ENCODE measurements around the gene BARHL2. TPM values are rescaled to one million over a fixed set of nuclear protein-coding genes. Genes with fewer than 3 reads are reported as not detected.

The BARHL2 gene
- total RNA-seq, 1 donor from 2014 or later, result not detected

GRCh38 chr1:90710579-90711536 is 6.2 kb downstream of the BARHL2 start:
- no peak for DNase-seq (ENCODE audit: low read depth in 2 of 2)

GRCh38 chr1:90709535-90709934 is 7.6 kb downstream of the BARHL2 start:
- DNase-seq (ENCODE audit: low read depth in 2 of 2), result no peak

- no peak for DNase-seq (ENCODE audit: low read depth in 2 of 2)
These were observed 8.3 kb downstream of the BARHL2 start for GRCh38 chr1:90708826-90709225.

- DNase-seq (ENCODE audit: low read depth in 2 of 2), result no peak
These were observed 8.8 kb downstream of the BARHL2 start for GRCh38 chr1:90708236-90708786.

- peak in 1 of 2 donors; percentile 40 for DNase-seq (ENCODE audit: low read depth in 2 of 2)
These were observed 9.8 kb downstream of the BARHL2 start for GRCh38 chr1:90707363-90707710.

GRCh38 chr1:90706437-90707362 is 10.4 kb downstream of the BARHL2 start:
- no peak for DNase-seq (ENCODE audit: low read depth in 2 of 2)

GRCh38 chr1:90705956-90706355 is 11.1 kb downstream of the BARHL2 start:
- DNase-seq (ENCODE audit: low read depth in 2 of 2), result no peak

- DNase-seq (ENCODE audit: low read depth in 2 of 2), result no peak
These were observed 12.3 kb downstream of the BARHL2 start for GRCh38 chr1:90704817-90705216.

- no peak for DNase-seq (ENCODE audit: low read depth in 2 of 2)
These were observed 22.3 kb downstream of the BARHL2 start for GRCh38 chr1:90694846-90695245.

- no peak for DNase-seq (ENCODE audit: low read depth in 2 of 2)
These were observed 29.4 kb downstream of the BARHL2 start for GRCh38 chr1:90687747-90688146.

- no peak for DNase-seq (ENCODE audit: low read depth in 2 of 2)
These were observed 41.8 kb downstream of the BARHL2 start for GRCh38 chr1:90675161-90675847.

GRCh38 chr1:90671741-90672140 is 45.4 kb downstream of the BARHL2 start:
- no peak for DNase-seq (ENCODE audit: low read depth in 2 of 2)

GRCh38 chr1:90671251-90671650 is 45.9 kb downstream of the BARHL2 start:
- no peak for DNase-seq (ENCODE audit: low read depth in 2 of 2)
